H4 (cell line): ENCODE data around the gene TMEM107. TPM values are rescaled to one million over a fixed set of nuclear protein-coding genes. Genes with fewer than 3 reads are reported as not detected.
"Not testable (repeated sequence)": the region's sequence is repeated elsewhere in the genome, so short reads cannot be mapped to it uniquely, and the experiment has no call there.

Experiments
- DNase-seq: peaks from one replicate; pipeline ENCODE4 v3.0.0-alpha.2; 2015; ENCODE audit warnings: low spot score
- total RNA-seq: library from RNA; depleted of rRNA; stranded (reverse); fragments of >200 nt; shearing (Covaris generic); gene quantifications from 2 replicates; pipeline ENCODE4 v1.2.3, GENCODE V29; 2014; rRNA removed

The TMEM107 gene
- 1.7 and 13.3 TPM in 2 replicates for total RNA-seq

DNA sequence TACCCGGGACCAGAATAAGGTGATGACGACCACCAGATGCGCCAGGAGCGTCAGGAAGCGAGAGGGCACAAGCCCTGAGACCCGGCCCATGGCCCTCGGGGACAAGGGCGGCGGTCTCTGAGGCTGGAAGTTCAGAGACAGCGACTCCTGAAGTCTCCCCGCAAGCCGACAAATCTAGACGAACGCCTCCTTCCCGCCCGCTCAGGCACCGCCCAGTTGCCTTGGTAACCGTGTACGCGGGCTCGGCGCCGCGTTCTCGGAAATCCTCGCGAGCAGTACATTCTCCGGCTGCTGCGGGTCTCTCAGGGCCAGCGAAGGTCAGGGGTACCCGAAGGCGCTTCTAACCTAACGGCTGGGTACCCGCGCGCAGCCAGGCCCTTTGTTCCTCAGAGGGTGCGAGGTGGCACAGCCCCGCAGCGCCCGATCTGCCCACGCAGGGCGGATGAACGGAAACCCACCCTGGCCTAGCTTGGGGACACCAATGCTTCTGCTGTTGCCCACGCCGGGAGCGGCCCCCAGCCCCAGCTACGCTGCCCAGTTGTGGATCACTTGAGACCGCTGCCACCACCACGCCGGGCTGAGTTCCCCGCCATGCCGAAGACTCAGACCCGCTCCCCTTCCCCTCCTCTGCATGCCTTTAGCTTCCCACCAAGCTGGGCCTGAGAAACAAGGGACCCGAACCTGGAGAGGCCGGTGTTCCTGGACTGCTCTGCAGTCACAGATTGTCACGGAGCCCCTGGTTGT lies at the start of gene TMEM107:
TSS of gene TMEM107 (minus strand) at position 184 of the 744 bp plus-strand sequence. CDS start at position 90, 94 bp downstream.
- DNase-seq: peak; percentile 72

DNA sequence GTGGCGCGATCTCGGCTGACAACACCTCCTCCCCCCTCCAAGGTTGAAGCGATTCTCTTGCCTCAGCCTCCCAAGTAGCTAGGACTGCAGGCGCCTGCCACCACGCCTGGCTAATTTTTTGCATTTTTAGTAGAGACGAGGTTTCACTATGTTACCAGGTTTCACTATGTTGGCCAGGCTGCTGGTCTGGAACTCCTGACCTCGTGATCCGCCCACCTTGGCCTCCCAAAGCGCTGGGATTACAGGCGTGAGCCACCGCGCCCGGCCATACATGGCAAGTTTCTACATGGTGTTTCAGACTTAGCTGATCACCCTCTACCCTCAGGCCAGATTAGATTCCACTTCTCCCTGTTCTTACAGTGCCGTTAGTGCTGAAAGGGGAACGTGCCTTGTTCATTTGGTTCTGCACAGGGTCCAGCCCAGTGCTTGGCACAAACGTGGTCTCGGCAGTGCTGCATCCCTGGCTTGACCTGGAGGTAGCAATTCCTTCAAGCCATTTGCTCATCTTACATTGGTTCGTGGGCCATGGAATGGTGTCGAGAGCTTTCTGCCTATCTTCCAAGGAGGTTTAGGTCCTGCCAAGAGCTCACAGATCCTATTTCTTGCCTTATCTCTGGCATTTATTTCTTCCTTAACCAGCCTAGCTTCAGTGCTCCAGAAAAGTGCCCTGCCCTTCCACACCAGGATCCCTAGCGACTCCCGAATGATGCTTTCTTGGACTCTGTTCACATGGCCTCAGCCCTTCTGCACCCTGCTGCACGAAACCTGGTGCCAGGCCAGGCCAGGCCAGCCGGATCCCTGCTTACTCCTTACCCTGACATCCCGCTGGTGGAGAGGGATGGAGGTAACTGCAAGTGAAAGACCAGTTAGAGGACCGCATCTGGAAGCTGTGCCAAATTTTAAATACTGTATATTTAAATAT lies 49.0 kb upstream of the TMEM107 start:
- no peak for DNase-seq

- DNase-seq: peak; percentile 34
These were observed 47.4 kb upstream of the TMEM107 start for GRCh38 chr17:8223356-8224126.

GRCh38 chr17:8222630-8223355 lies 46.6 kb upstream of the TMEM107 start:
- DNase-seq: peak; percentile 85

GRCh38 chr17:8222380-8222629 lies 46.1 kb upstream of the TMEM107 start:
- DNase-seq: no peak

GRCh38 chr17:8221663-8222379 lies 45.6 kb upstream of the TMEM107 start:
- DNase-seq: peak; percentile 76

DNA sequence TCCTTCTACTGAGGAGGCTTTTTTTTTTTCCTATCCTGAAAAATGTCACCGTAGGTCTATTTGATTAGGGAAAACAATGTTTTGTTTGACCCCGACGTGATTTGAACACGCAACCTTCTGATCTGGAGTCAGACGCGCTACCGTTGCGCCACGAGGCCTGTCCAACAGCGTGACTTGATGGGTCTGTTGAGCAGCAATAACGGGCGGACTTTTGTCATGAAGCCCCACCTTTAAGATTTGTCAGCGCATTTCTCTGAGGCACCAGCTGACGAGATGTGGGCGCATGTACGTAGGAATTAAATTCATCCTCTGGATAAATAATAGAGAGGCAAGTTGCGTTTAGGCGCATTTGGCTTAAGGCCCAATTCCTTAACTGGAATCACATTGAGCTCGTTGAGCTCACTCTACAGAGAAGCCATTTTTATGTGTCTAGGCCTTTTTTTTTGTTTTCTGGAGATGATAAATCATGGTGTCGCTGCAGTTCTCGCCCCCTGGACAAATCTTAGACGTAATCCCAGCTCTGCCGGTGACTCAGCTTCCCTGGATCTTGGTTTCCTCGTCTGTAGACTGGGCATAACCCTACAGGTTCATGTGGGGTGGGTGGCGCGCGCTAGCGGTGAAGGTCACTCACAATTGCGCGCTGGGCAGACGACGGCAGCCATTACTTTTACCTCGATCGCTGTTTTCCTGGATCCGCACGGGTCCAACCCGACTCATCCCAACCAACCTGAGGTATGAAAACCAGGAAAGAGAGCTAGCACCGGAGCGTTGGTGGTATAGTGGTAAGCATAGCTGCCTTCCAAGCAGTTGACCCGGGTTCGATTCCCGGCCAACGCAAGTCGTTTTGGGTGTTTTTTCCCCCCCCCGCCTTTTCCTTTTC lies 44.8 kb upstream of the TMEM107 start:
- peak; percentile 83 for DNase-seq

DNA sequence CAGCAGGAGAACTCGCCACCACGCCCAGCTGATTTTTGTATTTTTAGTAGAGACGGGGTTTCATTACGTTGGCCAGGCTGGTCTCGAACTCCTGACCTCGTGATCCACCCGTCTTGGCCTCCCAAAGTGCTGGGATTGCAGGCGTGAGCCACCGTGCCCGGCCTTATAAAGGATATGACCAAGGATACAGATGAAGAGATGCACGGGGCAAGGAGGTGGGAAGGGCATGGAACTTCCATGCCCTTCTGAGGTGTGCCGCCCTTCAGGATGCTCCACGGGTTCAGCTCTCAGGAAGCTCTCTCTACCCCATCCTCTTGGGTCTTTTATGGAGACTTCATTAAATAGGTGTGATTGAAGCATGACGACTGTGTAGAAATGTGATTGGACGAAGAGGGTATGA lies 37.8 kb upstream of the TMEM107 start:
- DNase-seq: not testable (repeated sequence)

DNA sequence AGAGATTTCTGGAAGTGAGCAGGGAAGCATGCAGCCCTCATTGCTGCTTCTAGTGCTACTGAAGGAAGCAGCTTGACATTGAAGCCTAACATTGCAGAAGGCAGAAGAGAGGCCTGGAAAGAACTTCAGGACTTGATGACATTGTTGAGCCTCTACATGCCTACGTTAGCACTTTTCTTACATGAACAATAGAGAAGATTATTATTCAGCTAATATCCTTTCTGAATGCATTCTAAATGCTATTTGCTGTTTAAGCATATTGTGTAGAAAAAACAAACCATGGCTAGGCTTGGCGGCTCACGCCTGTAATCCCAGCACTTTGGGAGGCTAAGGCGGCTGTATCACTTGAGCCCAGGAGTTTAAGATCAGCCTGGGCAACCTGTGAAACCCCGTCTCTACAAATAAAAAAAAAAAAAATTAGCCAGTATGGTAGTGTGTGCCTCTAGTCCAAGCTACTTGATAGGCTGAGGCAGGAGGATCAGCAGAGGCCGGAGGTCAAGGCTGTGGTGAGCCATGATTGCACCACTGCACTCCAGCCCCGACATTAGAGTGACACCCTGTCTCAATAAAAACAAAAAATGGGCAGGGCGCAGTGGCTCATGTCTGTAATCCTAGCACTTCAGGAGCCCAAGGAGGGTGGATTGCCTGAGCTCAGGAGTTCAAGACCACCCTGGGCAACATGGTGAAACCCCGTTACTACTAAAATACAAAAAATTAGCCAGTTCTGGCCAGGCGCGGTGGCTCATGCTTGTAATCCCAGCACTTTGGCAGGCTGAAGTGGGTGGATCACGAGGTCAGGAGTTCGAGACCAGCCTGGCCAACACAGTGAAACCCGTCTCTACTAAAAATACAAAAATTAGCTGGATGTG lies 36.4 kb upstream of the TMEM107 start:
- DNase-seq: no peak

DNA sequence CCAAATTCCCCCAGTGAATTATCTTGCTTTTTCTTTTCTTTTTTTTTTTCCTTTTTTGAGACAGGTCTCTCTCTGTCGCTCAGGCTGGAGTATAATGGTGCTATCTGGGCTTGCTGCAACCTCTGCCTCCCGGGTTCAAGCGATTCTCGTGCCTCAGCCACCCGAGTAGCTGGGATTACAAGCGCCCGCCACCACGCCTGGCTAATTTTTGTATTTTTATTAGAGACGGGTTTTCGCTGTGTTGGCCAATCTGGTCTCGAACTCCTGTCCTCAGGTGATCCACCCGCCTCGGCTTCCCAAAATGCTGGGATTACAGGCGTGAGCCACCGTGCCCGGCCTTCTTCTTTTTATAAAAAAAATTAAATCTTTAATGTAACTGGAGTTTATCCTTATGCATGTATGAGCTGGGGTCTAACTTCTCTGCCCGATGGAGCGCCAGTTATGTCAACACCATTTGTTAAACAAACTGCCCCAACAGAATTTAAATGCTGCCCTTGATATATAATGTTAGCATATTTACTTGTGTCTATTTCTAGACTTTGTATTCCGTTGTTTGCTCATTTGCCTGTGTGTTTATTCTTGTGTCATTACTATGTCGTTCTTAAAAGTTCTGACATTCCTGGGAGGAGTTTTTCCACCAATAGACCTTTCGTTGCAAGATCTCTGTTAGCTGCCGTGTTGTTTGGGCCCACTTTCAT lies 34.7 kb upstream of the TMEM107 start:
- no peak for DNase-seq

GRCh38 chr17:8209907-8210760 lies 34.0 kb upstream of the TMEM107 start, which contains the start of gene AURKB:
Gene AURKB (minus strand): TSS chr17:8210575. CDS start chr17:8210224, 351 bp downstream.
- peak; percentile 92 for DNase-seq

DNA sequence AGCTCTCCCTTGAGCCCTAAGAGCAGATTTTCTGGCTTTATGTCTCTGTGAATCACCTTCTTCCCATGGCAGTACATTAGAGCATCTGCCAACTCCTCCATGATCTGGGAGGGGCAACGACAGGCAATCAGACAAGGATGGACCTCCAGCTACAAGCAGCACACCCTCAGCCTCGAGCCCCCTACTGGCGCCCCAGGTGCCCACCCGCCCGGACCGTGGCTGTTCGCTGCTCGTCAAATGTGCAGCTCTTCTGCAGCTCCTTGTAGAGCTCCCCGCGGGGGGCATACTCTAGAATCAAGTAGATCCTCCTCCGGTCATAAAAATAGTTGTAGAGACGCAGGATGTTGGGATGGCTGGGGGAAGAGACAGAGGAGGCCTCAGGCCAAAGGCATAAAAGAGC lies 30.4 kb upstream of the TMEM107 start:
- DNase-seq: no peak

- no peak for DNase-seq
These were observed 28.8 kb upstream of the TMEM107 start for GRCh38 chr17:8204761-8205555.

GRCh38 chr17:8192070-8192815 lies 16.1 kb upstream of the TMEM107 start:
- DNase-seq: peak; percentile 64

DNA sequence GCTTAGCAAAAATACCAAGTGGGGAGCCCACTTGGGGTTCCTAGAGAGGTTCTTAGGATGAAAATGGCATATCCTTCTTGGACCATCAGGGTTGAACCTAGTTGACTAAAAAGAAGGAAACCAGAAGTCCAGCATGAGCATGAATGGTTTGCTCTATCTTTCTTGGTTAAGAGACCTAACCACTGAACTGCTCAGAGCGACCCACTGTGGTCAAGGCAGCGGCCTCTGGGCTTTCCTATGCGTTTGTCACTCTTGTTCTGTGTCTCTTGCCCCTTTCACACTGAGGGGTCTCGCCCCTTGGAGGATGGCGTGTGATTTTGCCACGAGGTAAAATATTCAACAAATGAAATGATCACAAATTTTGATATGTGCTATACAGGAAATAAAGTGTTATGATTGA lies 14.3 kb upstream of the TMEM107 start:
- no peak for DNase-seq
